Activated CD8-positive, alpha-beta memory T cell treated with anti-CD3 and anti-CD28 coated beads for 4 hours (primary cell): ENCODE results near the gene WDR89.
A peak's percentile ranks its signal among the peaks of the same experiment; 100 is the strongest.
"Not testable (repeated sequence)": the region's sequence is repeated elsewhere in the genome, so short reads cannot be mapped to it uniquely, and the experiment has no call there.

Source experiments
- DNase-seq, 2 donors: peaks; one replicate each; pipeline ENCODE4 v3.0.0-alpha.2; 2020; ENCODE audit warnings: low read depth in 2 of 2

The WDR89 gene, protein sequence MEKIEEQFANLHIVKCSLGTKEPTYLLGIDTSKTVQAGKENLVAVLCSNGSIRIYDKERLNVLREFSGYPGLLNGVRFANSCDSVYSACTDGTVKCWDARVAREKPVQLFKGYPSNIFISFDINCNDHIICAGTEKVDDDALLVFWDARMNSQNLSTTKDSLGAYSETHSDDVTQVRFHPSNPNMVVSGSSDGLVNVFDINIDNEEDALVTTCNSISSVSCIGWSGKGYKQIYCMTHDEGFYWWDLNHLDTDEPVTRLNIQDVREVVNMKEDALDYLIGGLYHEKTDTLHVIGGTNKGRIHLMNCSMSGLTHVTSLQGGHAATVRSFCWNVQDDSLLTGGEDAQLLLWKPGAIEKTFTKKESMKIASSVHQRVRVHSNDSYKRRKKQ

DNA sequence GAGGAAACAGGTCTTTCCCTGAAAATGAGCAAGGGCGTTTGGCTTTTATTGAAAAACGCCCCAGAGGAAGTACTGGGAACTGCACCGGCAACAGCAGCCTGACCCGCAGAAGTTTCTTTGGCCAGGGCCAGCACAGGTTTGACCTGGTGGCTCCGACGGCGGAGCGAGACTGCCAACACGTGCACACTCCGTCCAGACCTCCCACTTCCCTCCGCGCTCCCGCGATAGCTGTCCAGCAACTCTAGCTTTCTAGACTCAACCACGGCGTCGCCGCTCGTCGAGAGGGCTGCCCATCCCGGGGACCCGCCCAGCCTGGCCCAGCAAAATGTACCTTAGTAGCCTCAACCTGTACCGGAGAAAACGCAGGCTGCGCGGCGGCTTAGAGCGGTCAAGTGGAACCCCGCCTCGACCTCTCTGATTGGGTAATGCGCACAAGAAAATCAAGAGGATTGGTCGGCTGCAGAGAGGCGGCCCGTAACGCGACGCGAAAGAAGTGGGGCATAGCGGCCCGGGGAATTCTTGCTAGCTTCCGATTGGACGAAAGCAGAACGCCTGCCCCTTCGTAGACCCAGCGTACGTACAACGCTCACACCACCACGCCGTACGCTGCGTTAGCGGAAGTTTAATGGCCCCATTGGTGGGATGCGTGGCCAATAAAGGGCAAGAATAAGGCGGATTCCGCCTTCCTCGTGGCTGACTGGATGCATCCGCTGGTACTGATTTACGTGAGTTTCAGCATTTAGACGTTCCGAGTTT is at the start of gene WDR89:
Gene WDR89, minus strand, starts transcription at position 399 of the 756 bp plus-strand sequence. CDS start 41,929 bp downstream, outside the sequence.
- peak; percentile 89 to 96 for DNase-seq

DNA sequence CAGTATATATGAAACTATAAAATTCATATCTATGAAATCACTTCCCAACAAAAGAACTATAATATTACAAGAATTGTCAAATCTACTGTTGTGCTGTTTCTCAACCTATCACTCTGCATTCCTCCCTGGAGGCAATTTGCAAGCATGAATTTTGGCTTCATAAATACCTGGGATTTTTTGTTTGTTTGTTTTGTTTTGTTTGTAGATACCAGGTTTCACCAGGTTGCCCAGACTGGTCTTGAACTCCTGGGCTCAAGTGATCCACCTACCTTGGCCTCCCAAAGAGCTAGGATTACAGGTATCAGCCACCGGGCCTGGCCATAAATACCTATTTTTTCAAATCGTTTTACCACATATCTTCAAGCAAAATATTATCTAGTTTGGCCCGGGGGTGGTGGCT is 47.5 kb upstream of the WDR89 start:
- DNase-seq = no peak

DNA sequence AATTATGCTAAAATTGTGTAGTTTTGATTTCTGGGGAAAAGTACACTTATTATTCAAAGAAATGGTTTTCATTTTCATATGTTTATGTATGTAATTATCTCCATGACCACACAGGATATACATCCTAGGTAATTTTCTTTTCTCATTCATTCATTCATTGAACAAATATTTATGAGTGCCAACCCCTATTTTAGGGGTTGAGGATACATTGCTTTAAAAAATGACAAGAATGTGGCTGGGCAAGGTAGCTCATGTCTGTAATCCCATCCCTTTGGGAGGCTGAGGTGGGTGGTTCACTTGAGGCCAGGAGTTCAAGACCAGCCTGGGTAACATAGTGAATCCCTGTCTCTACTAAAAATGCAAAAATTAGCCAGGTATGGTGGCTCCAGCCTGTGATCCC is 45.3 kb upstream of the WDR89 start:
- DNase-seq = no peak

DNA sequence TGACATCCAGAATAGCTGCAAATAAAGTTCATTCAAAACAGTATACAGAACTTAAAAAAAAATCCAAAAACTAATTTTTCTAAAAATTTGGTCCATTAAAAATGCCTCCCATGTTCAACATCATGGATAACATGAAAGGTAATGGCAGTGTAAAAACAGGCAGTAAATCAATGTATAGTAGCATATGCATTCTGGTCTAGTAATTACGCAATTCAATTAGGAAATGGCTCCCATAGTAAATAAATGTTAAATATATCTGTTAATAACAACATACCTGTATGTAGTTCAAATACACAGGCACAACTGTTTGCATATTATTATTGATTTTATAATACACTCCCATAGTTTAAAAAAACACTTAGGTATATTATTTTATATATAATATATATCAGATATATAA is 43.7 kb upstream of the WDR89 start:
- DNase-seq = no peak

DNA sequence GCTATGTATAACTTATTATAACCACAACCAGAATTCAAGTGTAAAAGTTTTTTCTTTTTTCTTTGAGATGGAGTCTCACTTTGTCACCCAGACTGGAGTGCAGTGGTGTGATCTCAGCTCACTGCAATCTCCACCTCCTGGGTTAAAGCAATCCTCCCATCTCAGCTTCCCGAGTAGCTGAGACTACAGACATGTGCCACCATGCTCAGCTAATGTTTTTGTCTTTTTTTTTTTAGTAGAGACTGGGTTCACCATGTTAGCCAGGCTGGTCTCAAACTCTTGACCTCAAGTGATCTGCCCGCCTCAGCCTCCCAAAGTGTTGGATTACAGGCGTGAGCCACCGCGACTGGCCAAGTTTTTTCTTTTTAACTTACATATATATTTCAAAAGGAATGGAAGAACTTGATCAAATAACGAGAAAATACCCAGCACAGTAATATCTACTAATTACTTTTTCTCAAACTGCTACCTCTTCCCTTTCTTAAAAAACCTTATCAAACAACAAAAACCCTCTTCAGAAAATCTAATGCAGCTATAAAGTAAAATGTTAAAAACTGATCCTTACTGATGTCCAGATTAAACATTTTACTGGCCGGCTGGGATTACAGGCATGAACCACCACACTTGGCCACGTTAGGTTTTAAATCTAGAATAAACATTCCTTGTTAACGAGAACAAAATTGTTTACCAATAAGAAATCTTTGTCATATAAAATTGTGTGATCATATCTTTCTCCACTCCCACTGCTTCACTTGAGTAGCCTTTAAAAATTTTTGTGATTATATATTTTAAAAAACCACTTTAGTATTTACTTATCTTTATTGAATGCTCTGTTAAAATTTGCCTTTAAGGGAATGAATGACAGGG is 41.3 kb upstream of the WDR89 start:
- DNase-seq = no peak

DNA sequence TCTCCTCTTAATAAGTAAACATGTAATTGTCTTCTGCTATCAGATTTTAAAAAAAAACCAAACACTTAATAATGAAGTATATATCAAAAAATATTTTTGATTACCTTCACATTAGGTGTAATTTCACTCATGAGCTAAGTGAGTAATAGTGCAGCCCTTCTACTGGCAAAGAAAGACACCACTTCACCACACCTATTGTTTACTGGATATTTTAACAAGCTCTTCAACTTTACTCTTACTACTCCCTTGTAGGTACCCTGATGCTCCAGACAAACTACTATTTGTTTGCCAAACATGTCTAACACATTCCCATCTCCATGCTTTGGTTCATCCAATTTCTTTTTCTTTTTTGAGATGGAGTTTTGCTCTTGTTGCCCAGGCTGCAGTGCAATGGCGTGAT is 36.9 kb upstream of the WDR89 start:
- DNase-seq = no peak

DNA sequence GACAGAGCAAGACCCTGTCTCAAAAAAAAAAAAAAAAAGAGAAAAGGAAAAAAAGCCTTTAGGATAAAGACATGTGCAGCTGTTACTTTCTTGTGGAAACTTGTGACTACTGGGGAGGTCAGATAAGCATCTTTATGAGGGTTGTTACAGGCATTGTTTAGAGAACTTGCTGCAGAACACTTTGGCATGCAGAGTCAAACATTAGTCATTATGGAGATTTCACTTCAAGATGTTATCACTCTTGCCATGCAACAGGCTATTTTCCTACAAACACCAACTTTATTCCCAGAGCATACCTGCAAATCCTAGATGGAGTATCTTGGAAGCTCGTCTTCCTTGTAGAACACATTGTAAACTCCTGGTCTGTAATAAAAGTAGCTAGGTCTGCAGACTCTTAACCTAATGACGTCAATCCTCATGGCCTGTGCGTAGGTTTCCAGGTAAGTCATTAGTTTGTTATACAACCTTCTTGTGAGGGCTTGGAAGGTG is 36.3 kb upstream of the WDR89 start:
- no peak for DNase-seq

DNA sequence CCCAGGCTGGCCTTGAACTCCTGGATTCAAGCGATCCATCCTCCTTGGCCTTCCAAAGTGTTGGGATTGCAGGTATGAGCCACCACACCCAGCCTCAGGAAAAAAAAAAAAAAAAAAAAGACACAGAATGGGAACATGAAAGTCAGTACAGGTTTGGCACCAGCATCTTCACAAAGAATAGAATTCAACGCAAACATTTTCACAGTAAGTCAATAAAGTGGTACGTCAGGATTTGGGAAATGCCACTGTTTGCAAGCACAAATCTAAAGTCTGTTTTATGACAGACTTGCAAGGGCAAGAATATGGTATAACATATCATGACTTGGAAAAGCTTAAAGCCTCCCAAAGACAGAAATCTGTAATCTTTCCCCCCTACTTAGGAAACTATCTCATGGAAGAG is 34.9 kb upstream of the WDR89 start:
- DNase-seq = no peak

DNA sequence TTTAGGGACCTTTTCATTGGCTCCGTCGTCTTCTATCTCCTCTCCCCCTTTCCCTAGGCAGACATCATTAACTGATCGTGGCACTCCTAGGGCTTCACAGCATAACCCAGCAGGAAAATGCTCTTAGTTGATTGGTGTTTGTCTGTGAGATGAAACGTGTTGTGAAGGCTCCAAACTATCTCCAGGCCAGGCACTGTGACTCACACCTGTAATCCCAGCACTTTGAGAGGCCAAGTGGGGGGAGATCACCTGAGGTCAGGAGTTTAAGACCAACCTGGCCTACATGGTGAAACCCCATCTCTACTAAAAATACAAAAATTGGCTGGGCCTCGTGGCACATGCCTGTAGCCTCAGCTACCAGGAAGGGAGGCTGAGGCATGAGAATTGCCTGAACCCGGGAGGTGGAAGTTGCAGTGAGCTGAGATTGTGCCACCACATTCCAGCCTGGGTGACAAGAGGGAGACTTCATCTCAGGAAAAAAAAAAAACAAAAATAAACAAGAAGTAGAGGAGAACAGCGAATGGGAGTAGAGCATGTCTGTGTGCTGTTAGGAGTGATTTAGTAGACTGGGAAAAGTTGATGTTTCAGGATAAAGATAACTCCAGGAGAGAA is 32.3 kb upstream of the WDR89 start:
- DNase-seq = no peak

DNA sequence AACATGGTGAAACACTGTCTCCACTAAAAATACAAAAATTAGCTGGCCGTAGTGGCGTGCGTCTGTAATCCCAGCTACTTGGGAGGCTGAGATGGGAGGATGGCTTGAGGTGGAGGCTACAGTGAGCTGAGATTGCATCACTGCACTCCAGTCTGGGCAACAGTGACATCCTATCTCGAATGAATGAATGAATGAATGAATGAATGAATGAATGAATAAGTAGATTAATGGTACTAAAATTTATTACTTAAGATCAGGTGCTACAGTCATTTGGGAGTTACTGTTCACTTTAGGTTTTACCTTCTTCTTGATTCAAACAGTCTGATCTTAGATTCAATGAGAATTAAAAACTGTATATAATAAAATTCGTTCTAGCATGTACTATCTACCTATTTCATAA is 31.6 kb upstream of the WDR89 start:
- no peak for DNase-seq

DNA sequence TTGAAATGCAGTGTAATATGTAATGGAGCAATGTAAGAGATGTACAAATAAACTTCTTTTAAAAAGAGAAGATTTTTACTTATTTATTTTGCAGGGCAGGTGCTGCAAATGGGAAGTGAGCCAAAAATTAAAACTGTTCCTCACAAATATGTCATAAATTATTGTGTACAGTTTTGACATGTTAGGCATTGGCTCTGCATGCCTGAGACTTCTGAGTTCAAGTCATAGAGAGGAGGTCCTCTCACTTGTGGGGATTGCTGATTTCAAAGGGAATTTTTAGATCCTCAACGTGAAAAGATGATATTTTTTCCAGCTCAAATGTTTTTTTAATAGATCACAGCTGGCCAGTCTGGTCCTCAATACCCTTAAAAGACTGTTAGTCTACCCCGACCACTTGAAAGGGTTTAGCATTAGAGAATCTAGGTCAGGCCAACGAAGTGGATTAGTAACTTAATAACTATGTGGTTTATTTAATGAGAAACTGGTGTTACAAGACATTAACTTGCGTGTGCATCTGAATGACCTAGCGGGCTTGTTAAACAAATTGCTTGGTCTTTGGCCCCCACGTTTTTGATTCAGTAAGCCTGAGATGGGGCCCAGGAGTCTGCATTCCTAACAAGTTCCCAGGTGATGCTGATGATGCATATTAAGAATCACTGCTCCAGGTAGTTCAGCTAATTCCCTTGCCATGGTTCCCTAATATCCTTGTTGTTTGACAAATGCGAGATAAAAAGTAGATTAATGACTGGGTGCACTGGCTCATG is 30.9 kb upstream of the WDR89 start:
- DNase-seq = no peak

DNA sequence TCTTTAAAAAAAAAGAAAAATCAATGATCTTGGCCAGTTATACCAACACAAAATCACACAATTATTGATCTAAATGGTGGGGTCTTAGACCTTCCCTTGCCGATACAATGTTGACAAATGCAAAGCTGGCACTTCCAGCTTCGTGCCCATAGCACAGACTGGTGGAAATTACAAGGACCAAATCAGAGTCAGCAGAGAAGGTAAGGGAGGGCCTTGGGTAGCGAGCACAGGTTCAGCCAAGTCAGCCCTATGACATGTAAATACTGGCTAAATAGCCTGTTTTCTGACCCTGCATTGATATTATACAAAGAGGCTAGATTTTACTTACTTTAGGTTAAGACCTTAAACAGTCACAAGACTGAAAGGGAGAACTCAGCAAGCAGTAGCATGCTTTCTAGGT is 30.3 kb upstream of the WDR89 start:
- DNase-seq = no peak

DNA sequence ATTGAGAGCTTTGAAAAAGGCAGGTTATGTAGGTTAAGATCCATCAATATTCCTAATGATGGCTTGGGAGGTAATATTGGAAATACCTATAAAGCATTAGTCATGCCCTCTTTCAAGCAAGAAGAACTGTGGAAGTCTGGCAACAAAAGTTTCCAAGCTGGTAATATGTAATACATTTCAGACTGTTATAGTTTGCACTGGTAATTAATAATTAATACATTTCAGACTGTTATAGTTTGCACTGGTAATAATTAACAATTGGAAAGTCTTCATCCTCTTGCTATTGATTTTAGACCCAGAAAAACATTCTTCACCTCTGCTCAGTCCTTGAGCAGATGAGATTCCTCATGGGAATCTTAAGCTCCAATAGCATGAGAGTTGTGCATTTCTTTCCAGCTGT is 29.0 kb upstream of the WDR89 start:
- DNase-seq = no peak

DNA sequence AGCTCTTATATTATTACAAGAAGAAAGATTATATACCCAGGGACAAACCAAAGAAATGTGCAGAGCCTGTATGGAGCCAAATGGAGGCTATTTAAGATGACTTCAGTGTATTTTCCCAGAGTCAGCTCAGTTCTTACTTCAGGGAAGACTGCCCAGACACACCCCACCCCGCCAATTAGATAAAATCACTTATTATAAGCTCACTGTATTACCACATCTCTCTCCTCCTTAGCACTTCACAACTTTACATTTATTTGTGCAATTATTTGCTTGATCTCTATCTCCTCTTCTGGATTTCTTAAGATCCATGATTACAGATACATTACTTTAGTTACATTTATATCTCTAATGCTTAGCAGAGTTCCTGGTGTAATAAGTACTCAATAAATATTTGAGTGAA is 24.7 kb upstream of the WDR89 start:
- no peak for DNase-seq

DNA sequence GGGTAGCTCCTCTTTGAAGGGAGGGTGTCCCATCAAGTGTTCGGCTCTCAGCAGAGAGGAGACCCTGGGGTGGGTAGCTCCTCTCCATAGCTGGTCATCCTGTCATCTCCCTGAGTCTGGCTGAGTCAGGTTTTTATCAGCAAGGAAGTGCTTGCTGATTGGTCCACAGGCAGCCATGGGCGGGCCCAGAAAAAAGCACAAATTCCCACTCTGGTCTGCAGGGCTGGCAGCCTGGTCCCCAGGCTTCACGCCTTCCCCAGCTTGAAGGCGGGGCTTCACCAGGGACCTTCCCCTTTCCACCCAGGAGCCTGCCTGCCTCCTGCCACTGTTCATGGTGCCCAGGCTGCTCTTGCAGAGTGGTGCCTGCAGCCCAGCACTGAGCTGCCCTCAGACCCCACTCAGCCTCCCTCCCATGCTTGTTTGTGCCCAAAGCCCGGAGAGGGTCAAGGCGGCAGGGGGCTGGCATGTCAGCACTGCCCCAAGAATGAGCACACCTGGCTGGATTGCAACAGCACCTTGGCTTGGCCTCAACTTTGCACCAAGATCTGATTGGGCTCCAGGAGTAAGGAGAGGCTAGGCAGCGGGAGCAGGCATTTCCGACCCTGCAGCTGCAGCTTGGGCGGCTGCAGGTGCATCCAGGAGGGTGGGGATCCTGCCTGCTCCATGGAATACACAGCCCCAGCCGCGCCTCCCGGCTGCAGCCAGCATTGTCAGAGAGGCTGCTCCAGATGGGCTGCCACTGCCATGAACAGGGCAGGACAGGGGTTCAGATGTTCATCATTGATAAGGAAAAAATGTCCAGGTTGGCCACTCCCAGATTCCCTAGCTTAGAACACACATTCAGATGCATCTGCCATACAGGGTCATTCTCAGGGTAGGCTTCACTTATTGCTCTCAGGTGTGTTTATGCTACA is 22.0 kb upstream of the WDR89 start:
- DNase-seq = no peak

DNA sequence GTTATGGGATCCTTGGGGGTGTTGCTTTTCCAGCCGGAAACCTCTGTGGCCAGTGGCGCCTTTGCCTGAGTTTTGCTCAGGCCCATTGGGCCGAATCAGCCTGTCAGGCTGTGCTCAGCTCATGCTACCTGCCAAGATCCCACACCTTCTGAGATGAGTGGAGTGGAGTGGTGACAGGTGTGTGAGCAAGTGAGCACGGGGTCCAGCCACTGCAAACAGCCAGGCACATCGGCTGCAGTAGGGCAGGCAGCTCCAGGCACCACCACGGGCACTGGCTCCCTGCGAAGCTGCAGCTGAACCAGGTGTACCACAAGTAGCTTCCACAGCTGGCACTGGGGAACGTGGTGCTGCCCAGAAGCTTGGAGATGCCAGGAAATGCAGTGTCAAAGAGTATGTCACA is 21.1 kb upstream of the WDR89 start:
- no peak for DNase-seq

DNA sequence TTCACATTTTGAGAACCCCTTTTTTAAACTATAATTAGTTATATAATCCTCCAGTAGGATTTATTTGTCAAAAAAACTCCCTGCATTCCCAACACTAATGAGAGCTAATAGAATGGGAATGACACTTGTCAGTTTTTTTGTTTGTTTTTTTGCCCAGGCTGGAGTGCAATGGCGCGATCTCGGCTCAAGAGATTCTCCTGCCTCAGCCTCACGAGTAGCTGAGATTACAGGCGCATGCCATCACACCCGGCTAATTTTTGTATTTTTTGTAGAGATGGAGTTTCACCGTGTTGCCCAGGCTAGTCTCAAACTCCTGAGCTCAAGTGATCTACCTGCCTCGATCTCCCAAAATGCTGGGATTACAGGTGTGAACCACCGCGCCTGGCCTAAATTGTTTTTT is 20.2 kb upstream of the WDR89 start:
- DNase-seq = not testable (repeated sequence)

DNA sequence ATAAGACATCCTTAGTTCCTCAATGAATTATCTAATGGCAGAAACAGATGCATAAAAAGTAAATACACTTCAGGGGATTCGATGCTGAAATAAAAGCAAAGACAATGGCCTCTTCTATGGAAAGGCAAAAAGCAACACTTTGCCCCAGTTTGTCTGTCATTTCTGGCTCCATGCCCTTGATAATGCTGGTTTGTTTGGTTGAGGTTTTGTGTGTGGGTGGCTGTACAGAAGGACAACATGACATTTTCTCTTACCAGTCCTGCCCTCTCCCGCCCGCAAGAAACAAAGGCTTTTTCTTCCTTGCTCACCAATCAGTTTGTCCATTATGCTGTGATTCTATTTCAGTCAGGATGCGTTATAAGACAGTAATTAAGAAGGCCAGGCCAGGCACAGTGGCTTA is 18.1 kb upstream of the WDR89 start:
- no peak for DNase-seq

DNA sequence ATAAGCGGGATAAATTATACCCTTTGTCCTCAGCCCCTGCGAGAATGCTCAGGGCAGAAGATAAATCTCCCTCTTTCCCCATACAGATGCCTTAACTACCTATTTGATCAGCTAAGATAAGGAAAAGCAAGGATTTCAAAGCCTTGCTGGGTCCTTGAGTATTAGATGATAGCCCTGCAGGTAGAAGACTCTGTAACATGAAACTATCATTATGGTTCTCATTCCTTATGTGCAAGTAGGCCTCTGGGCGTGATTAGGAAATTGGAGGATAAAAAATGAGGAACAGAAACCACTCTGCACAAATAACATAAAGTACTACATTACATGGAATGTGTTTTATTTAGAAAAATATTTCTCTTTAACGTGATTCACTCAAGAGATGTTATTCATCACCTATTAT is 14.5 kb upstream of the WDR89 start:
- no peak for DNase-seq

DNA sequence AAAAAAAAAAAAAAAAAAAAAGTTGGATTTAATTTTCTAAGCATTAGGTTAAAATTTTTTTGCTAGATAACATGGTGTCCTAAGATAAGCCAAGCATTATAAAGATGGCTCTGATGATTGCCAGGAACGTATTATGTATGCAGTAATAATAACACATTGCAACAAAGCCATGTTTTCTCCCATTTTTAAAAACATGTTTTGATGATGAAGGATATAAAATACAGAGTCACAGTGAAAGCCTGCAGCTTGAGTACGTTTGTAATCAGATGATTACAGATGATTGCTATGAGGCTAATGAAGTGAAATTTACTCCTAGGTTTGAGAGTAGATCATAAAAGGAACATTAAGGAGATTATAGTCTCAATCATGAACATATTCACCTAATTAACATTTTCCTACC is 13.3 kb upstream of the WDR89 start:
- no peak for DNase-seq
